Fibroblast of mammary gland (primary cell): ENCODE results near the gene DYDC1.

Experiments
- DNase-seq: peaks from one replicate; pipeline ENCODE4 v3.0.0-alpha.2; 2010; ENCODE audit warnings: low read depth
- H3K4me3 ChIP-seq: 2 replicates; pipeline ENCODE4 v1.5.1; 2011; ENCODE audit warnings: low read depth, mild to moderate bottlenecking, low read length, moderate library complexity; ENCODE audit not compliant: control insufficient read depth
- TF ChIP-seq, protein P1 (sequence below): conservative IDR thresholded peaks from 2 replicates; pipeline ENCODE4 v1.5.1; 2011; ENCODE audit warnings: low read depth, low read length, inconsistent platforms; ENCODE audit not compliant: control insufficient read depth, insufficient read depth

Gene DYDC1

DNA sequence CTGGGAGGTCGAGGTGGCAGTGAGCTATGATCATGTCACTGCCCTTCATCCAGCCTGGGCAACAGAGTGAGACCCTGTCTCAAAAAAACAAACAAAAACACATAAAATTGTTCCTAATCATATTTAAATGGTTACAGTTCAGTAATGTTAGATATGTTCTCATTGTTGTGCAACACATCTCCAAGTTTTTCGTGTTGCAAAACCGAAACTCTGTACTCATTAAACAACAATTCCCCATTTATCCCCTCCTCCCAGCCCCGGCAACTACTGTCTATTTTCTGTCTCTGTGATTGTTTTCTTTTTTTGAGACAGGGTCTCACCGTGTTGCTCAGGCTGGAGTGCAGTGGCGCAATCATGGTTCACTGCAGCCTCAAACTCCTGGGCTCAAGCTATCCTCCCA, 35.7 kb upstream of the DYDC1 start:
- no peak for DNase-seq
- TF ChIP-seq, protein P1, sequence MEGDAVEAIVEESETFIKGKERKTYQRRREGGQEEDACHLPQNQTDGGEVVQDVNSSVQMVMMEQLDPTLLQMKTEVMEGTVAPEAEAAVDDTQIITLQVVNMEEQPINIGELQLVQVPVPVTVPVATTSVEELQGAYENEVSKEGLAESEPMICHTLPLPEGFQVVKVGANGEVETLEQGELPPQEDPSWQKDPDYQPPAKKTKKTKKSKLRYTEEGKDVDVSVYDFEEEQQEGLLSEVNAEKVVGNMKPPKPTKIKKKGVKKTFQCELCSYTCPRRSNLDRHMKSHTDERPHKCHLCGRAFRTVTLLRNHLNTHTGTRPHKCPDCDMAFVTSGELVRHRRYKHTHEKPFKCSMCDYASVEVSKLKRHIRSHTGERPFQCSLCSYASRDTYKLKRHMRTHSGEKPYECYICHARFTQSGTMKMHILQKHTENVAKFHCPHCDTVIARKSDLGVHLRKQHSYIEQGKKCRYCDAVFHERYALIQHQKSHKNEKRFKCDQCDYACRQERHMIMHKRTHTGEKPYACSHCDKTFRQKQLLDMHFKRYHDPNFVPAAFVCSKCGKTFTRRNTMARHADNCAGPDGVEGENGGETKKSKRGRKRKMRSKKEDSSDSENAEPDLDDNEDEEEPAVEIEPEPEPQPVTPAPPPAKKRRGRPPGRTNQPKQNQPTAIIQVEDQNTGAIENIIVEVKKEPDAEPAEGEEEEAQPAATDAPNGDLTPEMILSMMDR, result no peak
- H3K4me3 ChIP-seq, result no peak overlapping the region

DNA sequence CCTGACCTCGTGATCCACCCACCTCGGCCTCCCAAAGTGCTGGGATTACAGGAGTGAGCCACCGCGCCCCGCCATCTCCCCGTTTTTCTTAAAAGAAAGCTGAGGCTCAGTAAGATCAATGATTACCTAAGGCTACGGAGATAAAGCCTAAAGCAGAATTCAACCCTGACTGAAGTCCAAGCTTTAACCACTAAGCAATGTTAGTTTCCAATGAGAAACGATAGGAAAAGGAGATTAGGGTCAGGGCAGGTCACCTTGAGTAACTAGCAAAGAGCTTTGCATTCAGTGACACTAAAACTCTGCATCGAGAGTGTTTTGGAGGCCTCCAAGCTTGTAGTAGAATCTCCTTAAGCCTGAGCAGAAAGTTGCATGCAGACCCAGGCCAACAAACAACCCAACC, 34.2 kb upstream of the DYDC1 start:
- TF ChIP-seq, protein P1, result no peak
- H3K4me3 ChIP-seq, result no peak overlapping the region
- DNase-seq, result no peak

DNA sequence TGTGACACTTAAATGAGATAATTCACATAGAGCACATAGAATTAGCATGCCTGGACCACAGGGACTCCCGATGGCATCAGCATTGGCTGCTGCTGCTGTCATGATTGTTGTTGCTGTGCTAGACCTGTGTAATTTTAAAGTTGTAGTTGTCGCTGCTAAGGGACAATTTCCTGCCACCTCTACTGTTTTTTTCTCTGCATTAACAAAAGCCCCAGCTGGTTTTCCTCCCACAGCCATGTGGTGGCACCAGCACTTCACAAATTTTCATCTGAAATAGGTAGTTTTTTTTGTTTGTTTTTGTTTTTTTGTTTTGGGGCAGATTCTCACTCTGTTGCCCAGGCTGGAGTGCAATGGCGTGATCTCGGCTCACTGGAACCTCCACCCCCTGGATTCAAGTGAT, 26.4 kb upstream of the DYDC1 start:
- TF ChIP-seq, protein P1, result peak; percentile 59
- no peak overlapping the region for H3K4me3 ChIP-seq
- DNase-seq, result peak; percentile 42

GRCh38 chr10:80380185-80380584, 23.6 kb upstream of the DYDC1 start:
- TF ChIP-seq, protein P1, result no peak
- H3K4me3 ChIP-seq, result no peak overlapping the region
- no peak for DNase-seq

- no peak for DNase-seq
- TF ChIP-seq, protein P1, result no peak
- H3K4me3 ChIP-seq, result no peak overlapping the region
Observed at GRCh38 chr10:80379701-80380100, 23.1 kb upstream of the DYDC1 start.

DNA sequence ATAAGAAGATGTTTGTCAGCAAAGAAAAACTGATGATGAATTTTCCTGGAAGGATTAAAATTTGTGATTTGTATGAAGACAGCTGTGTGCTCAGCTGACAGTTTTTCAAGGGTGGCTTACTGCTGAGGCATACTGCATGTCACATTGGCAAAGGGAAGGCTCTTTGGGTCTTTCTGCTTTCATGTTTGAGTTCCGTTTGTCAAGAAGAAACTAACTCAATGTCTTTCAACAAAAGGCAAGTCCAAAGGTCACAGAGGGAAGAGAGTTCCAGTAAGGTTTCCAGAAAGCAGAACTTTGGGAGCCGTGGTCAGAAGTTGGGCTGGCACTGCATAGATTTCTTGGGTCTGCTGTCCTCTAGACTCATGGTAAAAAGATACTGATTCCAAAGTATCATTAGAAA, 16.9 kb upstream of the DYDC1 start:
- no peak overlapping the region for H3K4me3 ChIP-seq
- DNase-seq, result no peak
- TF ChIP-seq, protein P1, result no peak

GRCh38 chr10:80372675-80373074, 16.1 kb upstream of the DYDC1 start:
- H3K4me3 ChIP-seq, result no peak overlapping the region
- TF ChIP-seq, protein P1, result no peak
- DNase-seq, result no peak
